Heart right ventricle (tissue), 16 donors: Measurements from ENCODE around the gene DCANP1. TPM values are rescaled to one million over a fixed set of nuclear protein-coding genes. Genes with fewer than 3 reads are reported as not detected.
A peak's percentile ranks its signal among the peaks of the same experiment; 100 is the strongest.

Experiments used
- ATAC-seq, 8 donors: fragments of 200-7000 bp; cut with Tn5 transposase; one replicate each; pipeline ENCODE4 v1.9.1; 2020; ENCODE audit warnings: mild to moderate bottlenecking in 8 of 8, moderate library complexity in 8 of 8, moderate number of reproducible peaks in 1 of 8
- DNase-seq, 2 donors: peaks; one replicate each; pipeline ENCODE4 v3.0.0-alpha.2; 2020
- H3K27ac ChIP-seq, 10 donors: fragments of 200-600 bp; sonication (generic) in 2 of 10; one replicate each; pipeline versions ENCODE4 v1.5.0 to v1.8.0; 2020 to 2022; ENCODE audit warnings: mild to moderate bottlenecking in 3 of 10
- H3K27me3 ChIP-seq, 7 donors: fragments of 200-600 bp; one replicate each; pipeline ENCODE4 v1.8.0; 2021 to 2022; ENCODE audit warnings: mild to moderate bottlenecking in 2 of 7
- H3K36me3 ChIP-seq, 9 donors: fragments of 200-600 bp; sonication (generic) in 1 of 9; one replicate each; pipeline versions ENCODE4 v1.5.0 to v1.8.0; 2020 to 2022; ENCODE audit warnings: mild to moderate bottlenecking in 2 of 9
- H3K4me1 ChIP-seq, 9 donors: fragments of 200-600 bp; sonication (generic) in 1 of 9; one replicate each; pipeline versions ENCODE4 v1.5.0 to v1.8.0; 2020 to 2022; ENCODE audit warnings: mild to moderate bottlenecking in 4 of 9
- H3K4me3 ChIP-seq, 10 donors: fragments of 200-600 bp; sonication (generic) in 2 of 10; one replicate each; pipeline versions ENCODE4 v1.5.0 to v1.8.0; 2020 to 2022; ENCODE audit warnings: mild to moderate bottlenecking in 7 of 10, moderate library complexity in 2 of 10
- H3K9me3 ChIP-seq, 11 donors: fragments of 200-600 bp in 10 of 11; sonication (generic) in 2 of 11; one replicate each; pipeline versions ENCODE4 v1.5.0 to v1.8.0; 2013 to 2022; ENCODE audit warnings: mild to moderate bottlenecking in 2 of 11, control low read depth in 1 of 11, moderate library complexity in 1 of 11
- CTCF ChIP-seq, 9 donors: fragments of 200-600 bp; sonication (generic) in 2 of 9; IDR thresholded peaks; one replicate each; pipeline versions ENCODE4 v1.5.0 to v1.8.0; 2021 to 2022; ENCODE audit warnings: antibody characterized with exemption in 9 of 9, mild to moderate bottlenecking in 5 of 9, moderate library complexity in 1 of 9
- WGBS, 2 donors: extraction: QIAGEN DNeasy Blood & Tissue Kit; methylation state at CpG; one replicate each; pipeline ENCODE4 v1.1.7; 2013; ENCODE audit warnings: inconsistent platforms in 1 of 2; 5-methylcytosine and 5-hydroxymethylcytosine counted together
- intact Hi-C, 10 donors: fragments of 100-400 bp; cut with DNase I; formaldehyde crosslinking; loops; one replicate each; pipeline versions ENCODE4 v1.11.1 to v1.14.2; 2022
- polyA plus RNA-seq, 2 donors: library from polyadenylated mRNA; stranded (reverse); fragments of 200-250 nt; gene quantifications; one replicate each; pipeline ENCODE4 v1.2.3, GENCODE V29; 2013
- total RNA-seq, 10 donors: library from RNA; stranded (reverse); fragmentation: NEBNext Ultra II Directional in 3 of 10; extraction: Animal tissue kit (Norgen Biotek cat#: 25700) in 3 of 10; gene quantifications; one replicate each; pipeline versions ENCODE4 v1.2.1 to v1.2.4, GENCODE V29; 2021 to 2023
- donor health status: Arrhythmogenic right ventricular cardiomyopathy.
- donor health status: ischemic (EF 13 %, LVEDD 7.1; RV severe dilation, severe dysfunction).
- donor health status: healthy with polysubstance abuse.
- donor health status: DM: no; HTN: yes; CAD: no.
- donor health status: DM: no; HTN: no; CAD: no.
- donor health status: ischemic (EF 25% LVEDD 6.9; RV normal size, moderate dysfunction).
- donor health status: ischemic (EF 25% LVEDD 5.7; RV mildly dilated, moderate dysfunction).
- donor health status: healthy.
- donor health status: DM: yes; HTN: yes; CAD: no.
- donor health status: Ischemic cardiomyopathy.
- donor health status: ischemic (EF 35%, LVEDD 5.7; RV mildly dilated, moderate dysfunction).
- donor health status: nonischemic (EF 11% LVEDD 7.7; RV severe dilation, severe dysfunction).
- donor health status: DM: yes; HTN: yes; CAD: no.
- donor health status: PGD.
- donor health status: ischemic (EF 29% LVEDD 5.4; RV normal size, mild dysfunction).
- donor health status: nonischemic (EF 23%, LVEDD 6.1; RV moderate dilation, normal function).

Gene DCANP1
- total and polyA plus RNA-seq, 12 donors = not detected

GRCh38 chr5:135457424-135458071 is 10.4 kb upstream of the DCANP1 start:
- H3K36me3 ChIP-seq = no peaks in the 10 kb centered on the region
- ATAC-seq (peak in 7 of 8 donors; percentile 49 to 76 (median 68)), DNase-seq (peak; percentile 43 to 63)
- H3K27me3 ChIP-seq = peaks cover 0 to 42% (median 19%) of the 10 kb centered on the region in 7 donors
- H3K4me3 ChIP-seq = no peak overlapping the region
- TF ChIP-seq CTCF (IDR thresholded peaks at IDR 0.05) = peak; percentile 50 to 89 (median 79)
- H3K27ac ChIP-seq = no peak overlapping the region
- intact Hi-C loops = no loop called here
- WGBS, 2 donors = 42 to 50% methylated on average over 9 of the region's 9 CpGs
- H3K9me3 ChIP-seq = no peaks in the 10 kb centered on the region
- peaks cover 0 to 29% (median 0%) of the 10 kb centered on the region in 9 donors for H3K4me1 ChIP-seq

GRCh38 chr5:135456238-135457099 is 9.3 kb upstream of the DCANP1 start:
- TF ChIP-seq CTCF (IDR thresholded peaks at IDR 0.05) = no peak
- Histone ChIP-seq H3K27ac (peak overlapping the region in 1 of 10 donors; percentile 72), H3K4me3 (no peak overlapping the region), H3K4me1 (peaks cover 0 to 36% (median 0%) of the 10 kb centered on the region in 9 donors), H3K36me3 (no peaks in the 10 kb centered on the region), H3K9me3 (no peaks in the 10 kb centered on the region), H3K27me3 (peaks cover 0 to 43% (median 12%) of the 10 kb centered on the region in 7 donors)
- DNase-seq = no peak
- 74 to 78% methylated on average over 12 of the region's 12 CpGs for WGBS, 2 donors
- peak; percentile 57 to 81 (median 70) for ATAC-seq
- intact Hi-C loops = no loop called here

- Histone ChIP-seq H3K4me1 (peaks cover 0 to 36% (median 0%) of the 10 kb centered on the region in 9 donors), H3K4me3 (no peak overlapping the region)
These were observed 8.7 kb upstream of the DCANP1 start for GRCh38 chr5:135455876-135456237.

More at GRCh38 chr5:135455876-135456237, 8.7 kb upstream of the DCANP1 start:
- Histone ChIP-seq H3K27me3 (peaks cover 0 to 43% (median 12%) of the 10 kb centered on the region in 7 donors), H3K9me3 (no peaks in the 10 kb centered on the region), H3K36me3 (no peaks in the 10 kb centered on the region), H3K27ac (peak overlapping the region in 1 of 10 donors; percentile 72)
- peak in 1 of 8 donors; percentile 13 for ATAC-seq
- TF ChIP-seq CTCF (IDR thresholded peaks at IDR 0.05) = no peak
- intact Hi-C loops = no loop called here
- WGBS, 2 donors = 85 to 94% methylated on average over 4 of the region's 4 CpGs
- no peak for DNase-seq
